ENCODE measurements around the gene CDK5RAP2. TPM values are rescaled to one million over a fixed set of nuclear protein-coding genes. Genes with fewer than 3 reads are reported as not detected.
A peak's percentile ranks its signal among the peaks of the same experiment; 100 is the strongest.

Gene CDK5RAP2
- total RNA-seq, 3 donors from 2014 or later (not counting 1 experiment from before 2014, with no cell fraction given), result 81.5 to 95.7 (median 82.4) TPM

DNA sequence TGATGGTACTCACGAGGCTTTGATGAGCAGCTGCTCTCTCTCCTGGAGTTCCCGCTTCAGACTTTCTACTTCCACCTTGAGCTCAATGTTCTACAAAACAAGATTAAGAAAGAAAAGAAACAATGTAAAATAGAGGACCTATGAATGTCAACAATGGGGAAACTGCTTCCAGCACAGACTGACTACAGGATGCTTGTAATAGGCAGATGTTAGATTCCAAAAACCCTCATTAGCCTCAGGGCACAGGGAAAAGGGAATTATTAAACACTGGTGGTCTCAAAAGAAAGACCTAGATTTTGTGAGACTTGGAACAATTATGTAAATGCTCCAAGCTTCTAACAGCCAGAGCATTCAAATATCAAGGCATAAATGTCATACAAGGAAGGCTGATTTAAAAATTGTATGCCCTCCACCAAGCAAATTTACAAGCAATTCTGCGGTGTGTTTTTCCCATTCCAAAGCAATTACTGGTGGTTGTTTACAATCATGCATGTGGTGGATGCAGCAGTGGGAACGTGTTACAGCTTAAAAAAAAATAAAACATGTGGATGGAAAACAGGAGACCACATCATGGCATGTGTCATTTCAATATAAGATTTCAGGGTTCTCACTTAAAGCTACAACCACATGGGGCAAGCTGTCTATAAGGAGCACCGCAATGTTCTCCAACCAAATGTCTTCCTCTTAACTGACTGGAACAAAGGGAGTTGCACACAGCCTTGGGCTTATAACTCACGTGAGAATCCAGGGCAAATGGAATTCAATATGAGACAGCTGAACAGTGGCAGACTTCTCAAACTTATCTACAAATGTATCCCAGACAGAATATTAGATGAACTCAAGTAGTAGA, 34.0 kb downstream of the CDK5RAP2 start:
- intact Hi-C loops (cut with micrococcal nuclease), result no loop called here
- H3K27me3 ChIP-seq (ENCODE audit: control insufficient read depth, insufficient read depth, low read length), result no peaks in the 10 kb centered on the region
- DNase-seq (no peak), ATAC-seq (no peak)
- peaks cover 0 to 3% of the 10 kb centered on the region in 2 donors for H3K4me1 Mint-ChIP-seq
- no peaks in the 10 kb centered on the region for H3K9me3 Mint-ChIP-seq
- no peak overlapping the region for H3K4me3 ChIP-seq (ENCODE audit: low read length)
- H3K9me3 ChIP-seq (ENCODE audit: control insufficient read depth, insufficient read depth, low read length), result no peaks in the 10 kb centered on the region
- peaks cover 67% of the 10 kb centered on the region for H3K36me3 ChIP-seq (ENCODE audit: control insufficient read depth, insufficient read depth, low read length)
- H3K4me1 ChIP-seq (ENCODE audit: control insufficient read depth, insufficient read depth, low read length), result no peaks in the 10 kb centered on the region
- no peak overlapping the region for H3K27ac ChIP-seq (ENCODE audit: low read length)
- H3K27ac Mint-ChIP-seq, result no peak overlapping the region
- no peak overlapping the region for H3K4me3 Mint-ChIP-seq
- H3K36me3 Mint-ChIP-seq, result peaks cover 22% of the 10 kb centered on the region
- H3K27me3 Mint-ChIP-seq (ENCODE audit: low read depth in 2 of 2), result no peaks in the 10 kb centered on the region
- 93% methylated on average over 4 of the region's 6 CpGs for WGBS (ENCODE audit: insufficient coverage)
- TF ChIP-seq, protein P1, sequence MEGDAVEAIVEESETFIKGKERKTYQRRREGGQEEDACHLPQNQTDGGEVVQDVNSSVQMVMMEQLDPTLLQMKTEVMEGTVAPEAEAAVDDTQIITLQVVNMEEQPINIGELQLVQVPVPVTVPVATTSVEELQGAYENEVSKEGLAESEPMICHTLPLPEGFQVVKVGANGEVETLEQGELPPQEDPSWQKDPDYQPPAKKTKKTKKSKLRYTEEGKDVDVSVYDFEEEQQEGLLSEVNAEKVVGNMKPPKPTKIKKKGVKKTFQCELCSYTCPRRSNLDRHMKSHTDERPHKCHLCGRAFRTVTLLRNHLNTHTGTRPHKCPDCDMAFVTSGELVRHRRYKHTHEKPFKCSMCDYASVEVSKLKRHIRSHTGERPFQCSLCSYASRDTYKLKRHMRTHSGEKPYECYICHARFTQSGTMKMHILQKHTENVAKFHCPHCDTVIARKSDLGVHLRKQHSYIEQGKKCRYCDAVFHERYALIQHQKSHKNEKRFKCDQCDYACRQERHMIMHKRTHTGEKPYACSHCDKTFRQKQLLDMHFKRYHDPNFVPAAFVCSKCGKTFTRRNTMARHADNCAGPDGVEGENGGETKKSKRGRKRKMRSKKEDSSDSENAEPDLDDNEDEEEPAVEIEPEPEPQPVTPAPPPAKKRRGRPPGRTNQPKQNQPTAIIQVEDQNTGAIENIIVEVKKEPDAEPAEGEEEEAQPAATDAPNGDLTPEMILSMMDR (IDR thresholded peaks at IDR 0.05), result no peak

DNA sequence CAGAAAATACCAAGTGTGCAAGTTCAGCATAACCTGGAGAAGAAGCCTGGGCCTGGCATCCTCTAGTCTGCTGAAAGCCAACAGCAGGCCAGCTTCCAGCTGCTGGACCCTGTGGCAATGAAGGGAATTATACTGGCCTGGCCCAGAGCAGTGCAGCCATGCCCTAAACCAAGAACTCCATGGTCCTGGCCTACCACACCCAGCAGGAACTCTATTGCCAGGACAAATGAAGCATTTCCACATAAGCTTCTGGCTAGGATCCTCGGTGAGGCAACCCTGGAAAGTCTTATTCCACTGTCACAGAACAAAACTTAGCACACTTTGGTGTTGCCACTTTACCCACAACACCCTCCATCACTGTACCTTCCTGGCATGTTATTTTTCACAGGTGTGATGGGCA, 35.5 kb downstream of the CDK5RAP2 start:
- 93% methylated on average over 1 of the region's 1 CpG for WGBS (ENCODE audit: insufficient coverage)
- H3K36me3 Mint-ChIP-seq, result peaks cover 23% of the 10 kb centered on the region
- intact Hi-C loops (cut with micrococcal nuclease), result no loop called here
- ATAC-seq, result no peak
- TF ChIP-seq, protein P1 (IDR thresholded peaks at IDR 0.05), result no peak
- no peak overlapping the region for H3K27ac ChIP-seq (ENCODE audit: low read length)
- DNase-seq, result no peak
- H3K9me3 ChIP-seq (ENCODE audit: control insufficient read depth, insufficient read depth, low read length), result no peaks in the 10 kb centered on the region
- H3K27ac Mint-ChIP-seq, result no peak overlapping the region
- no peaks in the 10 kb centered on the region for H3K4me1 Mint-ChIP-seq
- H3K27me3 Mint-ChIP-seq (ENCODE audit: low read depth in 2 of 2), result no peaks in the 10 kb centered on the region
- peaks cover 63% of the 10 kb centered on the region for H3K36me3 ChIP-seq (ENCODE audit: control insufficient read depth, insufficient read depth, low read length)
- H3K4me3 Mint-ChIP-seq, result no peak overlapping the region
- no peaks in the 10 kb centered on the region for H3K4me1 ChIP-seq (ENCODE audit: control insufficient read depth, insufficient read depth, low read length)
- no peaks in the 10 kb centered on the region for H3K9me3 Mint-ChIP-seq
- no peaks in the 10 kb centered on the region for H3K27me3 ChIP-seq (ENCODE audit: control insufficient read depth, insufficient read depth, low read length)
- no peak overlapping the region for H3K4me3 ChIP-seq (ENCODE audit: low read length)

DNA sequence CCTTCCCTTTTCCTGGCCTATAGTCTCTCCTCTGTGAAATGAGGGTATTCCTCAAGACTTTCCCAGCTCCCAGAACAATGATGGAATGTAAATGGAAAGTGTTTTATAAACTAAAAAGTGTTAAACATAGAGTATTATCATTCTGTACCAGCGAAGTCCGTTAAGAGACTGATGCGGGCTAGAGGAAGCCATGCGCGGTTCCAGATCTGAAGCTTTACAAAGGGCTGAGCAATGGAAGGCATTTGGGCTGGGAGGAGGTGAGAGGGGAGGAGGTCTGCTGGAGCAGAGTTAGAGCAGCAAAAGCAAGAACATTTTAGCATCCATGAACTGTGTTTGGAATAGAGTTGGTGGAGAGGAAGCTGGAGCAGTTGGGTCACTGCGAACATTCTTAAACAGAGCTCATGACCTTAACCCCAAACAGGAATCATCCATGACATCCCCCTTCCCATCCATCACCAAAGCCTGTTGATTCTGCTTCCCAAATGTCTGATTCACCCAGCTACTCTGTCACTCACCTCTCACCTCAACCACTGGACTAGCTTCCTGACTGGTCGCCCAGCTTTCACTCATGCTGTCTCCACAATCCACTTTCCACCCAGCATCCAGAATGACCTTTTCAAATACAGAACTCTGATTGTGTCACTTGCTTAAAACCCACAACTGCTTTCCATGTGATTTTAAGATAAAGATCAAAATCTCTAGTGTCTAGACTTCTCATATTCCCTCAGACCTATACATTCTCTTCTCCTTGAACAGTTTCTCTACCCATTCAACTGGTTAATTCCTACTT, 37.1 kb downstream of the CDK5RAP2 start:
- no peaks in the 10 kb centered on the region for H3K4me1 Mint-ChIP-seq
- intact Hi-C loops (cut with micrococcal nuclease), result no loop called here
- H3K27ac ChIP-seq (ENCODE audit: low read length), result no peak overlapping the region
- no peaks in the 10 kb centered on the region for H3K27me3 Mint-ChIP-seq (ENCODE audit: low read depth in 2 of 2)
- H3K27me3 ChIP-seq (ENCODE audit: control insufficient read depth, insufficient read depth, low read length), result no peaks in the 10 kb centered on the region
- peak overlapping the region in 1 of 2 donors; percentile 3 for H3K27ac Mint-ChIP-seq
- no peaks in the 10 kb centered on the region for H3K4me1 ChIP-seq (ENCODE audit: control insufficient read depth, insufficient read depth, low read length)
- H3K4me3 Mint-ChIP-seq, result no peak overlapping the region
- peaks cover 23% of the 10 kb centered on the region for H3K36me3 Mint-ChIP-seq
- TF ChIP-seq, protein P1 (IDR thresholded peaks at IDR 0.05), result no peak
- ATAC-seq (no peak), DNase-seq (no peak)
- H3K9me3 ChIP-seq (ENCODE audit: control insufficient read depth, insufficient read depth, low read length), result no peaks in the 10 kb centered on the region
- H3K9me3 Mint-ChIP-seq, result no peaks in the 10 kb centered on the region
- no peak overlapping the region for H3K4me3 ChIP-seq (ENCODE audit: low read length)
- H3K36me3 ChIP-seq (ENCODE audit: control insufficient read depth, insufficient read depth, low read length), result peaks cover 63% of the 10 kb centered on the region
- 98% methylated on average over 7 of the region's 7 CpGs for WGBS (ENCODE audit: insufficient coverage)
